ENCODE results near the gene SLC26A1.

Gene SLC26A1

GRCh38 chr4:988726-989721 is 4.2 kb downstream of the SLC26A1 start:
- no peak overlapping the region for H2BK12ac ChIP-seq (ENCODE audit: low read length)
- peak overlapping the region; percentile 10 for H2AK5ac ChIP-seq (ENCODE audit: low read depth, low read length)
- H4K91ac ChIP-seq (ENCODE audit: low read depth, low read length, poor library complexity) = no peak overlapping the region
- no peak overlapping the region for H2BK5ac ChIP-seq (ENCODE audit: low read length)
- no peak overlapping the region for H3K18ac ChIP-seq (ENCODE audit: low read length)
- H3K9me3 ChIP-seq (replicated peaks in 1 of 2; ENCODE audit: control insufficient read depth in 2 of 2, insufficient read depth in 1 of 2, low read depth in 1 of 2, low read length in 2 of 2) = no peaks in the 10 kb centered on the region
- H3K9ac ChIP-seq (ENCODE audit: low read depth, low read length, poor library complexity) = peak overlapping the region; percentile 4
- H3K23ac ChIP-seq (ENCODE audit: low read depth, low read length, poor library complexity) = peak overlapping the region; percentile 91
- no peak for DNase-seq (ENCODE audit: low spot score)
- peak overlapping the region; percentile 43 for H4K8ac ChIP-seq (ENCODE audit: low read depth, low read length)
- H2BK120ac ChIP-seq (ENCODE audit: low read depth, low read length) = no peak overlapping the region
- peaks cover 0 to 1% of the 10 kb centered on the region in 2 donors for H3K36me3 ChIP-seq (replicated peaks in 1 of 2; ENCODE audit: control insufficient read depth in 2 of 2, insufficient read depth in 2 of 2, low read length in 2 of 2)
- no peak overlapping the region for H3K14ac ChIP-seq (ENCODE audit: low read length)
- no peak overlapping the region for H3K4me3 ChIP-seq (ENCODE audit: low read length in 2 of 2)
- no peak overlapping the region for H3K4ac ChIP-seq (ENCODE audit: low read length)
- H3K27me3 ChIP-seq (ENCODE audit: control insufficient read depth in 3 of 3, insufficient read depth in 3 of 3, low read depth in 1 of 3, low read length in 3 of 3) = peaks cover 0 to 40% (median 4%) of the 10 kb centered on the region in 3 experiments
- no peak overlapping the region for H2AFZ ChIP-seq (ENCODE audit: low read length)
- WGBS, 2 donors (ENCODE audit: extremely low coverage in 2 of 2, insufficient read length in 2 of 2, insufficient replicate concordance in 1 of 2) = no CpG with 5 or more reads among the region's 69 CpGs
- peaks cover 8% of the 10 kb centered on the region for H3K79me1 ChIP-seq (ENCODE audit: low read depth, low read length)
- no peak overlapping the region for H3K4me2 ChIP-seq (ENCODE audit: insufficient read depth, low read length, poor library complexity, severe bottlenecking)
- H3K4me1 ChIP-seq (ENCODE audit: control insufficient read depth in 2 of 2, insufficient read depth in 1 of 2, low read depth in 1 of 2, low read length in 2 of 2) = peaks cover 3 to 19% of the 10 kb centered on the region in 2 donors
- H3K27ac ChIP-seq (replicated peaks; ENCODE audit: low read length) = no peak overlapping the region
- H2BK15ac ChIP-seq (ENCODE audit: low read length) = peak overlapping the region; percentile 26

GRCh38 chr4:987624-988513 is 5.3 kb downstream of the SLC26A1 start:
- Histone ChIP-seq H3K18ac (ENCODE audit: low read length) (peak overlapping the region; percentile 85), H3K4me1 (ENCODE audit: control insufficient read depth in 2 of 2, insufficient read depth in 1 of 2, low read depth in 1 of 2, low read length in 2 of 2) (peaks cover 3 to 15% of the 10 kb centered on the region in 2 donors), H3K9me3 (replicated peaks in 1 of 2; ENCODE audit: control insufficient read depth in 2 of 2, insufficient read depth in 1 of 2, low read depth in 1 of 2, low read length in 2 of 2) (no peaks in the 10 kb centered on the region), H3K23ac (ENCODE audit: low read depth, low read length, poor library complexity) (peak overlapping the region; percentile 91), H4K91ac (ENCODE audit: low read depth, low read length, poor library complexity) (no peak overlapping the region), H3K14ac (ENCODE audit: low read length) (peak overlapping the region; percentile 82), H2BK12ac (ENCODE audit: low read length) (peak overlapping the region; percentile 58), H3K9ac (ENCODE audit: low read depth, low read length, poor library complexity) (peak overlapping the region; percentile 12), H3K4me2 (ENCODE audit: insufficient read depth, low read length, poor library complexity, severe bottlenecking) (peak overlapping the region; percentile 68), H2AK5ac (ENCODE audit: low read depth, low read length) (peak overlapping the region; percentile 96), H3K36me3 (replicated peaks in 1 of 2; ENCODE audit: control insufficient read depth in 2 of 2, insufficient read depth in 2 of 2, low read length in 2 of 2) (peaks cover 0 to 1% of the 10 kb centered on the region in 2 donors), H2AFZ (ENCODE audit: low read length) (peak overlapping the region; percentile 93), H4K8ac (ENCODE audit: low read depth, low read length) (no peak overlapping the region), H3K27me3 (ENCODE audit: control insufficient read depth in 3 of 3, insufficient read depth in 3 of 3, low read depth in 1 of 3, low read length in 3 of 3) (peaks cover 0 to 48% (median 4%) of the 10 kb centered on the region in 3 experiments), H3K27ac (replicated peaks; ENCODE audit: low read length) (no peak overlapping the region), H3K4me3 (ENCODE audit: low read length in 2 of 2) (peak overlapping the region; percentile 54 to 86), H3K79me1 (ENCODE audit: low read depth, low read length) (peaks cover 8% of the 10 kb centered on the region), H2BK15ac (ENCODE audit: low read length) (peak overlapping the region; percentile 92), H2BK120ac (ENCODE audit: low read depth, low read length) (peak overlapping the region; percentile 72), H2BK5ac (ENCODE audit: low read length) (no peak overlapping the region), H3K4ac (ENCODE audit: low read length) (peak overlapping the region; percentile 66)
- no peak for DNase-seq (ENCODE audit: low spot score)
- no CpG with 5 or more reads among the region's 37 CpGs for WGBS, 2 donors (ENCODE audit: extremely low coverage in 2 of 2, insufficient read length in 2 of 2, insufficient replicate concordance in 1 of 2)

- Histone ChIP-seq H3K4ac (ENCODE audit: low read length) (peak within 1 kb of the TSS; percentile 66), H2BK15ac (ENCODE audit: low read length) (peak within 1 kb of the TSS; percentile 92), H2BK12ac (ENCODE audit: low read length) (peak within 1 kb of the TSS; percentile 58), H3K4me2 (ENCODE audit: insufficient read depth, low read length, poor library complexity, severe bottlenecking) (peak within 1 kb of the TSS; percentile 68), H3K36me3 (replicated peaks in 1 of 2; ENCODE audit: control insufficient read depth in 2 of 2, insufficient read depth in 2 of 2, low read length in 2 of 2) (peaks cover 0 to 1% of the 10 kb centered on the region in 2 donors), H2AK5ac (ENCODE audit: low read depth, low read length) (peak within 1 kb of the TSS; percentile 96), H3K4me1 (ENCODE audit: control insufficient read depth in 2 of 2, insufficient read depth in 1 of 2, low read depth in 1 of 2, low read length in 2 of 2) (peaks cover 3 to 7% of the 10 kb centered on the region in 2 donors), H4K91ac (ENCODE audit: low read depth, low read length, poor library complexity) (no peak within 1 kb of the TSS), H4K8ac (ENCODE audit: low read depth, low read length) (no peak within 1 kb of the TSS), H3K79me1 (ENCODE audit: low read depth, low read length) (peaks cover 8% of the 10 kb centered on the region), H3K27ac (replicated peaks; ENCODE audit: low read length) (no peak within 1 kb of the TSS), H3K14ac (ENCODE audit: low read length) (peak within 1 kb of the TSS; percentile 96), H3K18ac (ENCODE audit: low read length) (peak within 1 kb of the TSS; percentile 96), H2BK120ac (ENCODE audit: low read depth, low read length) (peak within 1 kb of the TSS; percentile 72), H2AFZ (ENCODE audit: low read length) (peak within 1 kb of the TSS; percentile 93), H3K9ac (ENCODE audit: low read depth, low read length, poor library complexity) (peak within 1 kb of the TSS; percentile 93), H2BK5ac (ENCODE audit: low read length) (peak within 1 kb of the TSS; percentile 63), H3K4me3 (ENCODE audit: low read length in 2 of 2) (peak within 1 kb of the TSS; percentile 54 to 86), H3K9me3 (replicated peaks in 1 of 2; ENCODE audit: control insufficient read depth in 2 of 2, insufficient read depth in 1 of 2, low read depth in 1 of 2, low read length in 2 of 2) (no peaks in the 10 kb centered on the region), H3K23ac (ENCODE audit: low read depth, low read length, poor library complexity) (peak within 1 kb of the TSS; percentile 91), H3K27me3 (ENCODE audit: control insufficient read depth in 3 of 3, insufficient read depth in 3 of 3, low read depth in 1 of 3, low read length in 3 of 3) (peaks cover 0 to 55% (median 4%) of the 10 kb centered on the region in 3 experiments)
- peak; percentile 54 for DNase-seq (ENCODE audit: low spot score)
- WGBS, 2 donors (ENCODE audit: extremely low coverage in 2 of 2, insufficient read length in 2 of 2, insufficient replicate concordance in 1 of 2) = no CpG with 5 or more reads among the region's 69 CpGs
These were observed 6.2 kb downstream of the SLC26A1 start, which contains the start of gene IDUA for GRCh38 chr4:986879-987623. Gene IDUA, plus strand, starts transcription at chr4:987044. Its CDS starts 41 bp downstream, at chr4:987085.
